GM18508 (cell line): ENCODE data around the gene ACAD8.

Experiments used
- ATAC-seq: cut with Tn5 transposase; IDR thresholded peaks from one replicate; pipeline ENCODE4 v1.9.1; 2021; ENCODE audit warnings: moderate number of reproducible peaks; ENCODE audit not compliant: insufficient read depth, unreplicated experiment

The ACAD8 gene

DNA sequence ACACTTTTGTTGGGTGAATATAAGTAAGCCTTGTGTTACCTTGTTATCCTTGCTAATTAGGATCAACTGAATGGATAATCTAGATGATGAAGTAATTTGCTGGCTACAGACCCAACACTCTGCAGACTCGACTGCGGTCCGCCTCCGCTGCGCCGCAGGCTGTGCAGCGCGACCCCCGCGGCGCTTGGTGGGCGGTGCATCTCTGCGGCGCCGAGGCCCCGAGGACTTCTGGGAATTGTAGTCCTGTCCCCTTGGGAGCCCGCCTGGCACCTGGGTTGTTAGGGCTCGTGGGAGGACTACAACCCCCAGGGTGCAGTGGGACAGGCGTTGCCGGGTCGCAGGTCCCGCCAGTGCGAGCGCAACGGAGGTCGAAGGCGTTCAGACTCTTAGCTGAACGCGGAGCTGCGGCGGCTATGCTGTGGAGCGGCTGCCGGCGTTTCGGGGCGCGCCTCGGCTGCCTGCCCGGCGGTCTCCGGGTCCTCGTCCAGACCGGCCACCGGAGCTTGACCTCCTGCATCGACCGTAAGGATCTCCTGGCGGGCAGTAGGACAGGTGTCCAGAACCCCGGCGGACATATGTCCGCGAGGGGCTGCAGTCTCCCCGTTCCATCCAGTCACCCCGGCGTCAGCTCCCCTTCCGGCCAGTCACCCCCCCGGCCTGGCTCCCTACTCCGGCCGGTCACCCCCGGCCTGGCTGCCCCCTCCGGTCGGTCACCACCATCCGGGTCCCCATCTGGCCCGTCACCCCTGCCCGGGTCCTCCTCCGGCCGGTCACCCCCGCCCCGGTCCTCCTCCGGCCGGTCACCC, at the start of gene ACAD8, which contains the start of gene THYN1:
Gene ACAD8 (plus strand): TSS at position 381 of the 806 bp plus-strand sequence. CDS start 33 bp downstream, at position 414.
Gene THYN1 (minus strand): TSS at position 165 of the 806 bp plus-strand sequence. CDS start 470 bp downstream, outside the sequence.
- peak; percentile 95 for ATAC-seq

DNA sequence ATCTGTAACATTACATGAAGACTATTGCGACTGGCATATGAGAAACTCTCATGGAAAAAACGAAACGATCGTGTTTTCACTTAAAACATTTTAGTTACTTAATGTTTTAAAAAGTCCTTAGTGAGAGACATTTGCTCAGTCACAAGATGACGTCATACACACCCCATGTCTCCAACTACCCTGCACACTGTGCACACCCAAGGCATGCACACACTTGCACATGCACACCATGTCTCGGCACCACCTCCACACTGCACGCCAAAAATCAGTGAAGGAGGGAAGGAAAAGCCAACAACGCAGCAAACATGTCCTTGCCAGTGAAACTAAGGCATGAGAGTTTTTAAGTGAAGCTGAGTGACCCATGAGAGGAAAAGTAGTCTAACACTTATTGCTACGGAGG, 47.6 kb upstream of the ACAD8 start:
- ATAC-seq, result no peak

DNA sequence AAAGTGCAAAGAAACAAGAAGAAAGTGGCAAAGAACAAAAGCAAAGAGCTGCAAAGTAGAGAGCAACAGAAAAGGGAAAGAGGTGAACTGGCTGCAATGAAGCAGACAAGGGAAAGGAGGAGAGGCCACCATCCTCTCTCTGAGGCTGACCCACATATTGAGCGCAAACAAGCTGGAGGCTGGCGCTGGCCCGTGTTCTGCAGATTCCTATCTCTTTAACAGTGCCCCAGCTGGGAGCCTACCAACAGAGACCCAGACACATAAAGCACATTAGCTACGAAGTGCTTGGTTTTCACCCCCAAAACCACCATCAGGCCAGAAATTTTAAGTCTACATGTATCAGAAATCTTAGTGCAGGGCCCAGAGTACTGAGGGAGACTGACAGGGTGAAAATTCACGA, 47.2 kb upstream of the ACAD8 start:
- no peak for ATAC-seq

DNA sequence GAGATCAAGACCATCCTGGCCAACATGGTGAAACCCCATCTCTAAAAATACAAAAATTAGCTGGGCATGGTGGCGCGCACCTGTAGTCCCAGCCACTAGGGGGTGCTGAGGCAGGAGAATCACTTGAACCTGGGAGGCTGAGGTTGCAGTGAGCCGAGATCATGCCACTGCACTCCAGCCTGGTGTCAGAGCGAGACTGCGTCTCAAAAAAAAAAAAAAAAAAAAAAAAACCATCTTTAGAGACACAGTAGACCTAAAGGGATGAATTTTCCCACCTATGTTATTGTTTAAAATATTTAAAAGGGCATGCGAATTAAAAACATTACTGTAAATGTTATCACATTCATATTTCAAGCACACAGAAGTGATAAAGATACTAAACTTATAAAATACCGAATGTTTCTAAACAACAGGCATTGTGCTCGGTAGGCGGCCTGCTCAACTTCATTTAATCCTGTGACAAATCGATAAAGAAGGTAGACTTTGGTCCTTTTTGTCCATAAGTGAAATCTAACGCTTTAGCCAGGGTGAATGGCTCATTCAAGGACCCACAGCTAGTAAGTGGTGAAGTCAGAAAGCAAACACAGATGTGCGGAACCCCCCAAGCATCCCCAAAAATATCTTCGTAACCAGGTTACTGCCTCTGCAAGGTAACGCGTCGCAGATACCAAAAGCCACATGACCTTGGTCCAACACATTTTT, 45.7 kb upstream of the ACAD8 start:
- no peak for ATAC-seq

DNA sequence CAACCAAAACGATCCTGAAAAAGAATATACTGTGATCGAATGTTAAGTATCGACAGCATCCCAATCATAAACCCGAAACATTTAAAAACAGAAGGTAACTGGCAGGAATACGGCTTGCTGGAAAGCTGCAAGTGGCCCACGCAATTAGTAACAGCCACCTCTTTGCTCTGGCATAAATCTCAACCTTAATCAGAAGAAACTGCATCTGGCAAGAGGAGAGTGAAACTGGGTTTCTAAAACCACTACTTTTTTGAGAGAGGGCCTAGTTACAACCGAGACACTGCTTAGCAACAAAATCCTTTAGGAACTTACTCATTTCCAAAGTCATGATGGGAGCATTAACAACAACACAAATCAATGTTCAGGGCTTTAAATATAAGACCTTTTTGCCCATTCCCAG, 37.5 kb upstream of the ACAD8 start:
- no peak for ATAC-seq

DNA sequence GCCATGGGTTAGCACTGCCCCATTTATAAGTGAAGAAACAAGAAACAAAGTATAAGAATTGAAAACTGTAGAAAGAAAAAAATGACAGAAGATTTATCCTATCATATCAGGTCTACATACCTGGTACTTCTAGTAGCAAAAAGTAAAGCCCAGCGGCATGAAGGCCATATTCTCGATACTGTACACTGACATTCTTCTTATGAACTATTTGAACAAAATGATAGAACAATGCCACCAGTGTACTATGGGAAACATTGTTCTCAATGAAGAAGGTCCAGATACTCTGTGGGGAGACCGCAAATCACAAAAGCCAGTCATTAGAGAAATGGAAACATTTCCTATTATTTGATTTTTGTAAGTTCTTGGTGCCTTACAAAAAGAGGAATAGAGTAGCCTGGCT, 36.6 kb upstream of the ACAD8 start:
- no peak for ATAC-seq

DNA sequence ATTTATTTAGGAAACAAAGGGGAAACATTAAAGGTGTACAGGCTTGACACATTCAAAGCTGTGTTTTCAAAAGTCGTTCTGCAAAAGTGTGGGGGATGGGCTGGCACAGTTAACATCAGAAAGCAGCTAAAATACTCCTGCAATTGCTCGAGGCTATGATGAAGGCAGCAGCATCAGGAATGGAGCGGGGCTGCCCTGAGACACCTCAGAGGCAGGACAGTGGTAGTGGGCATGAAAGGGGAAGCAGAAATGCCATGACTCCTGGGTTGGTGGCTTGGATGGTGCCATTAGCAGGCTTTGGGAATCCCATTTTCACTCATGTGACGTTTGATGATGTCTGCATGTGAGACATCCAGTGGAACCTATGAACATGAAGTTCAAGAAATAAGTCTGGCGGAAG, 30.2 kb upstream of the ACAD8 start:
- ATAC-seq, result no peak

DNA sequence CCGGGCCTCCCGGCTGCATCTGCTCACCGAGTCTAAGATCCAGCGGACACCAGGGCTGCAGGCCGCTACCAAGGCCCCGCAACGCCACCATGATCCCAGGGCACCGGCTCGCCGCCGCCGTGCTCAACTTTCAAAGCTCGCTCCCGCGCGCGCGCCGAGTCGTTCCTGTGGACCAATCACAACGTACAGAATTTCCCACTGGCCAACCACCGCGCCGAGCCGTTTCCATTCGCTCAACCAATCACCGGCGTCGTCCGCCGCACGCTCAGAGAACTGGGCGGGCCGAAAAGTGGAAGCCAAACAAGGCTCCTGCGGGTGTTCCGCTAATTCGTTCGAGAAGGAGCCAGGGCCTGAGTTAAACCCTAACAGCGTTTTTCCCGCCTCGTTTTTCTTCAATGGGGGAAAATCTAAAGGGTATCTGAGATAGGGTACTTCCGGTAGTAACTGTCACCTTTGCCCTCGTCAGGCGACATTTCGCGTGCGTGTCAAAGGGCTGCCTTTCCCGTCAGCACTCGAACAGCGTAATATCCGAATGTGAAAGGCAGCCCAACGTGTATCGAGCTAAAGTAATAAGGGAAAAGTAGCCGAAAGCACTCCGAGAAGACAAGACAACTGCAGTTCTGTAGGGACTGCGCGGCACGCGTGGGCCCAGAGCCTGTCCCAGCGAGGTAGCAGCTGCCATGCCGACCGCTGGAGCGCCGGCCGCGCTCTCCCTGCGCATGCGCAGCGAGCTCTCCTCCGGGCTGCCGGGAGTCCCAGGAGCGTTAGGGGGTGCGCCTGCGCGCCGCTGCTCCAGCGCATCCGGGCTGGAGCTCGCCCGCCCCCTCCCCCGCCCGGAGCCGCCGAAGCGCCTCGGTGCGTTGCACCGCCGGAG, 29.3 kb upstream of the ACAD8 start, which contains the start of the genes NCAPD3 and VPS26B:
Gene NCAPD3 (minus strand): TSS at position 132 of the 874 bp plus-strand sequence. CDS start 41 bp downstream, at position 91.
Gene VPS26B (plus strand): TSS at position 836 of the 874 bp plus-strand sequence. CDS start 452 bp downstream, outside the sequence.
- ATAC-seq, result peak; percentile 47

DNA sequence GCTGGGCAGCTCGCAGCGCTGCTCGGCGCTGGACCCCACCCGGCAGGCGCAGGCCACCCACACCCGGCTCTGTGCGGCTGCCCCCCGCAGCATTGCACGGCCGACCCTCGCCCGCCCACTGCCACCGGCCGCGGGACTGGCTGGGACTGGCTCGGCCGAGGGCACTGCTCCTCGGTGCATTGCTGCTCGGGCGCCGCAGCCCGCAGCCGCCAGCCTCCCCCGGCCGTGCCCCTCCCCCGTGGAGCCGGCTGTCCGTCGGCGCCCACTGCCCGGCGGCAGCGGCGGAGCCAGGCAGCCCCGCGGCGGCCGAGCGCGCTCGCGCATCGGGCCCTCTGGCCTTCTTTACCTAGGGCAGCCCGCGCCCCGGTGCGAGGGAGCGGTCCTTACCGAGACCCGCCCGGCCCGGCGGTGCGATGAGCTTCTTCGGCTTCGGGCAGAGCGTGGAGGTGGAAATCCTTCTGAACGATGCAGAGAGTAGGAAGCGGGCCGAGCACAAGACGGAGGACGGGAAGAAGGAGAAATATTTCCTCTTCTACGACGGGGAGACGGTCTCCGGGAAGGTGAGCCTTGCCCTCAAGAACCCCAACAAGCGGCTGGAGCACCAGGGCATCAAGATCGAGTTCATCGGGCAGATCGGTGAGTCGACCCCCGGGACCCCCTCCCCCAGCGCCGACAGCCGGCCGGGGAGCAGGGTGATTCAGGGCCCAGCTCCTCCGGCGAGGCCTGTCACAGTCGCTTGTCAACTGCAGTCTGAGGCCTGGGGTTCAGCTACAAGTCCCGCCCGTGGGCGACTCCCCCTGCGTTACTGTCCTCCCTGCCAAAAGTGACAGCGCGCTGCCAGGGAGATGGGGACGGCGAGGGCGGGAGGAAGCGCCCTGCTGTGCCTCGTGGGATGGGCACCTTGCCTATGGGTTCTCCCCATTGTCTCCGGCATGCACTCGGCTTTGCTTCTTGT, 28.4 kb upstream of the ACAD8 start:
- ATAC-seq, result peak; percentile 7

DNA sequence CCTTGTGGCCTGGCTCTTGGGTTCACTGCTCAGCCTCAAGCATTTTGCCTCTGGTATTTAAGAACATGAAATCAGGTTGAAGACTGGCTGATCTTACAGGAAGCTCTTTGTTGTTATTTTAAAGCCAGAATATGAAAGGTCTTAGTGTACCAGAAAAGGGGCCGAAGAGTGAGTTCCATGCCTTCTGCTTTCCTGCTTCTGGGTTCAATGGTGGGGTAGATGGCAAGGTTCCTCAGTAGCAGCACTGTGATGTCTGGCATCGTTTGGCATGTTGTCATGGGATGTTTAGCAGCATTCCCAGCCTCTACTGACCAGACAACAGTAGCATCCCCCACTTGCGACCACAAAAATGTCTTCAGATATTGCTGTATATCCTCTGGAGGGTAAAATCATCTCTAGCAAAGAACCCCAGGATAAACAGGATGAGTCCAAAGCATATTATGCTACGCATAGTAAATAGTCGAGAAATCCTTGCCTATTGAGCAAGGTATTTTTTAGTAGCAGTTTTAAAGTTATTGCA, 26.5 kb upstream of the ACAD8 start:
- ATAC-seq, result no peak

DNA sequence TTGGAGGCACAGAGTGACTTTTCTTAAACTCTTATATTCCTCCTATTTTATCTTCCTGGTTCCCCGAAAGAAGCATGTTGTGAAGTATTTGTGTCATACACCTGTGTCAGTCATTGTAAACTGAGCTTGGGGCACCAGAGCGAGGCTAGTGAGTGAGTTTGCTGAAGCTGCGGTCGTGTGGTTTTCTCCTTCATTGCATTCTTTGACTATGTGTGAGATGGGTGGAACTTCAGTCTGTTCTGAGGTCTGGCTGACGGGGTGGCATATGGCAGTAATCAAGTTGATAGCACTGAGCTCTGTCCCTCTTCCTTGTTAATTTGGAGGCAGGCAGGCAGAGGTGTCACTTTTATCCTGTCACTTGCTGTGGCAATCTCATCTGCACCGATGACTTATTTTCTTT, 24.7 kb upstream of the ACAD8 start:
- peak; percentile 58 for ATAC-seq

DNA sequence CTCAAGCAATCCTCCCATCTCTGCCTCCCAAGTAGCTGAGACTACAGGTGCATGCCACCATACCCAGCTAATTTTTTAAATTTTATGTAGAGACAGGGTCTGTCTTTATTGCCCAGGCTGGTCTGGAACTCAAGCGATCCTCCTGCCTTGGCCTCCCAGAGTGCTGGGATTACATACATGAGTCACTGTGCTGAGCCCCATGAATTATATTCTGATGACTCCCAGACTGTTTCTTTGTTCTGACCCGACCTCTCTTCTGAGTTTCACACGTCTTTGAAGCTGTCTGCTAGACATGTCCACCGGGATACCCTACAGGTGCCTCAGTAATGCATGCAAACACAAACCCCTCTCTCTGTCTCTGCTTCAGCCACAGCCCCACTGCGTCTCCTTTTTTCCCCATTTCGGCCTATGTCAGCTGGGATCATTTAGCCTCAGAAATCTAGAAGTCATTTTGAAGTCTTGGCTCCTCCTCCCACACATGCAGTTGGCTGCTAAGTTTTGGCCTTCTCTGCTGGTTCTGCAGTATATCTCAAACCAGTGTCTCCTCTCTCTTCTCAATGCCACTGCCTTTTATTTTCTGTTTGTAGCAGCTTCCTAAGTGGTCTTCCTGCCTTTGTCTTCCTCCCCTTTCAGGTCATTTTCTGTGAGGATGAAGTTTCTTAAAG, 24.1 kb upstream of the ACAD8 start:
- ATAC-seq, result no peak

DNA sequence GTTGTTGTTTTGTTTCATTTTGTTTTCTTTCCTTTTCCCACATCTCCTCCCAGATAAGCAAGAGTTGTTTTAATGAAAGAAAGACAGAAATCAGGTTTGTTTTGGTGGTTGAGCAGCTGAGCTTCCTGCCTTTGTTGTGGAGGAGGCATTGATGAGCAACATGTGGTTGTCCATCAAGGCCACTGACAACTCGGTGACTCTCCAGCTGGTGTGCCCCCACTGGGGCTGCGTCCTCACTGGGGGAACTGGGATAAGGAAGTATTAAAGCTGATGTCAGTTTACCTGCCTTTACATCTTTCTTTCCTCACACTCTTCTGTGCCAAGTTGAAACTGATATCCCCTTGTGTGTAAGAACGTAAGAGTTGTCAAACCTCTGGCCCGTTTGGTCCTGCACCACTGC, 23.0 kb upstream of the ACAD8 start:
- no peak for ATAC-seq

DNA sequence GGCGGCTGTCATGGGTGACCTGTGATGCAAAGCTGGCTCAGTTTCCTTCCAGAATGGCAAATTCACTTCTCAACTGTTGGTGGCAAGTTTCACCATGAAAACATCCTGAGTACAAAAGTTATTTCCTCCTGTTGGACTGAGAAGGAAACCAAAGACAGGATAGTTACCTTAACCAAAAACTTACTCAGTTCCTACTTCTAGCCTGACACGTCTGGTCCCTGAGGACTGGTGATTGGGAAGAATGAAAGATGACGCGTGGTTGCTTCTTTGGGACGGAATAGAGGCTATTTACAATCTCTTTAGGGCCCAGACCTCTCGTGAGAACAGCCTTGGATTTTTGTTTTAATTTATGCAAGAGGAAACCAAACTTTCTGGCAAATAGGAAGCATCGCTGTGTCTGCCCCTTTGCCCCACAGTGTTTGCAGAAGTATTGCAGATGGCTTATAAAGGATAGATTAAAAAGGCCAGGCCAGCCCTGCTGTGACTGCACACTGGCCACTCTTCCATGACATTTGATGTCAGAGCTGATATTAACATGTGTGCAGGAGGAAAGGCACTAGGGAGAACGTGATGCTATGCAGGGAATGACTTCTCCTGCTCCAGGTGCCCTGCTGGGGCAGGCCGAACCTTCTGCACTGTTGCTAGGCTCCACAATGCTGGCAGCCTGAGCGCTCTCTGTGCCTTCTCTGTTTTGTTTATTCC, 21.3 kb upstream of the ACAD8 start:
- no peak for ATAC-seq

DNA sequence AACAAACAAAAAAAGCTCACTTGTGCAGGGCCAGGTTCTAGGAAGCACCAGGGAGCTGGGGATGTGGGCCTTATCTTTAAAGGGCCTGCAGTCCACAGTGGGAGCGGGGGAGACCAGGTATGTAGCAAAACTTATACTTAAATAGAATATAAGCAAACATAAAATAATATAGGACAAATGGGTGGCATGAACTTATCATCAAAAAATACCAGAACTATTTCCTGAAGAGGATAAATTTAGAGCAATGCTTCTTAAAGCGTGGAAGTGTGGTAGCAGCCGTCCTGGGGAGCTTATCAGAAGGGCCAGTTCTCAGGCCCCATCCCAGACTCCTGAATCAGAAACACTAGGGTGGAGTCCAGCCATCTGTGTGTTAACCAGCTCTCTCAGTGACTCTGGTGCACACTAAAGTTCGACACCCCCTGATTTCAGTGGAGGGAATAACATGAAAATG, 19.6 kb upstream of the ACAD8 start:
- ATAC-seq, result no peak

DNA sequence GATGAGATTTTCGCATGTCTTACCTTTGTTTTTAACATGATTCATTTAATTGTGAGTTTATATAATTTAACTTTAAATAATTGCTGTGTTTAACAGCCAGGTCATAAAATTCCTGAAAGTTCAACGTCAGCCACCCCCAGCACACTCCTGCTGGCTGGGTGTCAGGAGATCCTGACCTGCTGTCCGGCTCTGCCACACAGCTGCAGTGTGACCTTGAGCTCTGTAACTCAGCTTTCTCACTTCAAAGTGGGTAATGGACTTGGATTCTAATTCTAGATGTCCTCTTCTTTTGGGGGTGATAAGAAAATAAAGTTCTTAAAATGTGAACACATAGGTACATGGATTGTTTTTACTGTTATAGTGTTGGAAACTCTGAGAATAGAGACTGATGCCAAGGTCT, 18.0 kb upstream of the ACAD8 start:
- ATAC-seq, result no peak

DNA sequence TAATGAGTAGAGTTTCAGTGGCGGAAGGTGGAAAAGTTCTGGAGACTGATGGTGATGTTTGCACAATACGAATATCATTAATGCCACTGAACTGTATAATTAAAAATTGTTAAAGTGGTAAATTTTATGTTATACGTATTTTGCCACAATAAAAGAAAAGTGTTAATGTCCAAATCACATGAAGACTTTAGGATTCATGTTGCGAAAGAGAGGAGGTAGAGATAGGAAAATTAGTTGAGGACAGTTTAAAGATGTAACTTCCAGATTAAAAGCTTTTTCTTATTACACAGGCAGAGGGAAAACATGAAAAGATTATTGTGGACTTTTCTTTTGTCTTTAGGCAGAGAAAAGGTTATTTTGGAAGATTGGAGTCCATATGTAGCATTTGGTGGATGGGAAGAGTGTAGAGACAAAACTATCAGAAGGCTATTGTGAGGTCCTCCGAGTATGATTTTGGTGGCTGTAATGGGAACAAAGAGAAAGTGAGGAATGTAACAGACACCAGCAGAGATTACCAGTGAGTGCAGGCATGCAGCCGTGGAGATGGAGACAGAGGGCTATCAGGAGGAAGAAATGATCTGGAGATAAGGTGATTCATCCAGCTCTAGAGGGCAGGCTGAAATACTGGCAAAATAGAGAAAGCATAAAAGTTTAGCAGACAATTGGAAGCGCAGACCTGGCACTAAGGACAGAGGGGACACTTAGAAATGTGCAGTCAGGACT, 16.4 kb upstream of the ACAD8 start:
- no peak for ATAC-seq
